ENCODE data around the gene HOXB5. TPM values are rescaled to one million over a fixed set of nuclear protein-coding genes. Genes with fewer than 3 reads are reported as not detected.

Gene HOXB5
- total and polyA plus RNA-seq, 11 donors, result 0.04 to 1.0 (median 0.17) TPM; not detected in 6

DNA sequence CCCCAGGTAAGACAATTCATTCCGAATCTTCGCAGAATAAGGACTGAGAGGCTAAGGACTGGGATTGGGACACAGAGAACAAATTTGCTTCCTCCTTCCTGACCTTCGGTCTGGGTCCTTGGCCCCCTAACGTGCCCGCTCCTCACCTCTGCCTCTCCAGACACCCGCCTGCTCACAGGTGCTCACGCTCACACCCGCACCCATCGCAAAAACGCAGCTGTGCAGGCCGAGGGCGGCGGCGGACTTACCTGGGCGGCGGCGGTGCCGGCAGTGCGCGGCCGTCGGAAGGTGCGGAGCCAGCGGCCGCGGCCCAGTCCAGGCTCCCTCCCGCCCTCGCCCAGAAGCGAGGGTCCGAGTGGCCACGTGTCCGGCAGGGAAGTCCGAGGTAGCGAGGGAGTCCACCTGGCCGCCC, 39.7 kb upstream of the HOXB5 start:
- peaks cover 0 to 14% (median 2%) of the 10 kb centered on the region in 12 donors for H3K4me1 ChIP-seq
- H3K9me3 ChIP-seq, result no peaks in the 10 kb centered on the region
- WGBS, 4 donors, result 7 to 14% (median 14%) methylated on average over 5 to 35 of the region's 35 CpGs
- no peak for ATAC-seq
- H3K27ac ChIP-seq, result no peak overlapping the region
- no peaks in the 10 kb centered on the region for H3K36me3 ChIP-seq
- intact Hi-C loops (cut with DNase I), result no loop called here
- TF ChIP-seq, protein P1, sequence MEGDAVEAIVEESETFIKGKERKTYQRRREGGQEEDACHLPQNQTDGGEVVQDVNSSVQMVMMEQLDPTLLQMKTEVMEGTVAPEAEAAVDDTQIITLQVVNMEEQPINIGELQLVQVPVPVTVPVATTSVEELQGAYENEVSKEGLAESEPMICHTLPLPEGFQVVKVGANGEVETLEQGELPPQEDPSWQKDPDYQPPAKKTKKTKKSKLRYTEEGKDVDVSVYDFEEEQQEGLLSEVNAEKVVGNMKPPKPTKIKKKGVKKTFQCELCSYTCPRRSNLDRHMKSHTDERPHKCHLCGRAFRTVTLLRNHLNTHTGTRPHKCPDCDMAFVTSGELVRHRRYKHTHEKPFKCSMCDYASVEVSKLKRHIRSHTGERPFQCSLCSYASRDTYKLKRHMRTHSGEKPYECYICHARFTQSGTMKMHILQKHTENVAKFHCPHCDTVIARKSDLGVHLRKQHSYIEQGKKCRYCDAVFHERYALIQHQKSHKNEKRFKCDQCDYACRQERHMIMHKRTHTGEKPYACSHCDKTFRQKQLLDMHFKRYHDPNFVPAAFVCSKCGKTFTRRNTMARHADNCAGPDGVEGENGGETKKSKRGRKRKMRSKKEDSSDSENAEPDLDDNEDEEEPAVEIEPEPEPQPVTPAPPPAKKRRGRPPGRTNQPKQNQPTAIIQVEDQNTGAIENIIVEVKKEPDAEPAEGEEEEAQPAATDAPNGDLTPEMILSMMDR (IDR thresholded peaks at IDR 0.05), result no peak
- no peak for TF ChIP-seq POLR2A (IDR thresholded peaks at IDR 0.05)
- no peak overlapping the region for H3K4me3 ChIP-seq
- DNase-seq, result no peak
- H3K27me3 ChIP-seq, result peaks cover 90 to 100% (median 100%) of the 10 kb centered on the region in 9 donors

DNA sequence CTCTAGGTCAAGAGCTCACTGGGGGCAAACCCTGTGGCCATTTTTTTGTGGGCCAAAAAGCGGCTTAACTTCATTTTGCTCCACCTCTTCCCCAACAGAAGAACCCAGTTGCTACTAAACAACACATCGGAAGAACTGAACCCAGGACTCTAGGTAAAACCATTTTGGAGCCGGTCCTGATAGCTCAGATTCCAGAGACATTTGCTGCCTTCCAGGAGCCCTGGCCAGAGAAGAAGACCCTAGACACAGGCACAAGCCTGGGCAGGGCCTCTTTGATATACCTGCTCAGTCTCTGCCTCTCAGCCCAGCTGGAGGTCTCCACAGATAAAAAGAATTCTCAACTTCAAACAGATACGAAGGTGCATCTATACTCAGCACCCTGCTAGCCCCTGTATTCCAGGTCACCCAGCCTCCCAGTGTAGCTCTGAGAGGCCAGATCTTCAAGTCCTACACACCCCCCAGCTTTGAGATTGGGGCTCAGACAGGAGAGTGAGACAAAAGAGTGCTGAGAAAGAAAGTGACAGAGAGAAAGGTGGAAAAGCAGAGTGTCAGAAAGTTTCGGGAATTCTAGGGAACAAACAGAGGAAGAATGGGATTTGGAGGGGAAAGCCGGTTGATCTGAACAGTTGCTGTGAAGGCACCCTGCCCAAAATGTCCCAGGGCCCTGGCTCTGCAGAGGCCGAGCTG, 39.1 kb upstream of the HOXB5 start:
- DNase-seq (no peak), ATAC-seq (no peak)
- no peaks in the 10 kb centered on the region for H3K36me3 ChIP-seq
- H3K4me1 ChIP-seq, result peaks cover 0 to 14% (median 2%) of the 10 kb centered on the region in 12 donors
- TF ChIP-seq POLR2A (IDR thresholded peaks at IDR 0.05), result no peak
- TF ChIP-seq, protein P1 (IDR thresholded peaks at IDR 0.05), result no peak
- H3K9me3 ChIP-seq, result no peaks in the 10 kb centered on the region
- intact Hi-C loops (cut with DNase I), result no loop called here
- H3K27ac ChIP-seq, result no peak overlapping the region
- H3K27me3 ChIP-seq, result peaks cover 90 to 100% (median 100%) of the 10 kb centered on the region in 9 donors
- no peak overlapping the region for H3K4me3 ChIP-seq
- WGBS, 4 donors, result 14 to 21% (median 20%) methylated on average over 7 of the region's 7 CpGs

DNA sequence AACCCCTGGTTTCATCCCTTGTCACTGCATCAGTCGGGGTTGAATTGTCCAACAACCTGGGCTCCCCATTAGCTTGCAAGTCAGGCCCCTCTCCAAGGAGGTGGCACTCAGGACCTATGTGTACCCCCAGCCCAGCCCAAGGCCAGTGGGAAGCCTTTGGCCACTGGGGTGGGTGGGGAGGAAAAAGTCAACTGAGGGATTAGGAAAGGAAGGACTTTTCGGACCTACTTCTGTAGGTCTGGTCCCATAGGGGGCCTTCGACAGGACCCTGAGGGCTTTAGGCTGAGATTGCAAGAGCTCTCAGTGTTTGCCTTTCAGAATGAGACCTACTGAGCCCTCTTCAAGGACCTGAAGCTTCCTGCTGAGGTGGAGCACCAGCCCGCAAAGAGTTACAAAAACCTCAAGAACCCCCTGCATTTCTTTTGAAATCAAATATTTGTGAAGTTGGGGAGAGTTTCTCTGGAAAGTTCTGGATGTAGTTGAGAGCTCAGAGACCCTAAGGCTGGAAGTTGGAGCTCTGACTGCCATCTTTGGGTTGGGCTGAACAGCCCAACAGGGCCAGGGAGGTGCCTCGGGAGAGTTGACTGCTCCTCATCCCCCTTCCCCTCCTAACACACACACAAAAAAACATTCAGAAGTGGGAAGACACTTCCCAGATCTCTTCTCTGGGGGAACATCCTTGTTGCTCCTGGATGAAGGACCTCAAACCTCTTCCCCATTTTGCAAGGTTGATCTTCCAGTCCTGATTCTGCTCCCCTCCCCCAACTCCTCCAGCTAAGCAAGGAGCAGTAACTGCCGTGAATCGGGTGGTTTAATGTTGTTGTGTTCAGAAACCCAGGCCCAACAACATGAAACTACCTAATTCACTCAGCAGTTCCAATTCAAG, 38.4 kb upstream of the HOXB5 start:
- ATAC-seq, result no peak
- H3K4me3 ChIP-seq, result no peak overlapping the region
- 14 to 19% (median 17%) methylated on average over 7 of the region's 7 CpGs for whole genome bisulfite sequencing, 4 donors
- TF ChIP-seq, protein P1 (IDR thresholded peaks at IDR 0.05), result no peak
- peaks cover 0 to 17% (median 2%) of the 10 kb centered on the region in 12 donors for H3K4me1 ChIP-seq
- no peak for DNase-seq
- intact Hi-C loops (cut with DNase I), result no loop called here
- H3K9me3 ChIP-seq, result no peaks in the 10 kb centered on the region
- H3K36me3 ChIP-seq, result no peaks in the 10 kb centered on the region
- no peak overlapping the region for H3K27ac ChIP-seq
- H3K27me3 ChIP-seq, result peaks cover 90 to 100% (median 100%) of the 10 kb centered on the region in 9 donors
